GM21423 (cell line): Measurements from ENCODE around the gene FBXO7.

Source experiments
- ATAC-seq: cut with Tn5 transposase; IDR thresholded peaks from one replicate; pipeline ENCODE4 v1.9.1; 2021; ENCODE audit warnings: mild to moderate bottlenecking, moderate library complexity; ENCODE audit not compliant: unreplicated experiment

Gene FBXO7

GRCh38 chr22:32528984-32529982 lies 54.7 kb downstream of the FBXO7 start:
- ATAC-seq = no peak

GRCh38 chr22:32531228-32531627 lies 56.6 kb downstream of the FBXO7 start:
- ATAC-seq = no peak

- ATAC-seq = no peak
Observed at GRCh38 chr22:32531931-32532819, 57.6 kb downstream of the FBXO7 start.

GRCh38 chr22:32532820-32533128 lies 58.2 kb downstream of the FBXO7 start:
- no peak for ATAC-seq

- ATAC-seq = no peak
Observed at GRCh38 chr22:32533265-32534111, 58.9 kb downstream of the FBXO7 start.

- ATAC-seq = no peak
Observed at GRCh38 chr22:32534252-32535235, 59.9 kb downstream of the FBXO7 start.

- no peak for ATAC-seq
Observed at GRCh38 chr22:32535531-32536190, 61.0 kb downstream of the FBXO7 start.

GRCh38 chr22:32536352-32536751 lies 61.7 kb downstream of the FBXO7 start:
- no peak for ATAC-seq

GRCh38 chr22:32538521-32538920 lies 63.9 kb downstream of the FBXO7 start:
- ATAC-seq = no peak

GRCh38 chr22:32539631-32540421 lies 65.2 kb downstream of the FBXO7 start:
- no peak for ATAC-seq

GRCh38 chr22:32541481-32541880 lies 66.9 kb downstream of the FBXO7 start:
- ATAC-seq = no peak

GRCh38 chr22:32542066-32542676 lies 67.6 kb downstream of the FBXO7 start:
- no peak for ATAC-seq

GRCh38 chr22:32542677-32543357 lies 68.2 kb downstream of the FBXO7 start:
- no peak for ATAC-seq

- no peak for ATAC-seq
Observed at GRCh38 chr22:32544953-32545558, 70.4 kb downstream of the FBXO7 start.

GRCh38 chr22:32545801-32546200 lies 71.2 kb downstream of the FBXO7 start:
- no peak for ATAC-seq

GRCh38 chr22:32546496-32546895 lies 71.9 kb downstream of the FBXO7 start:
- ATAC-seq = no peak

GRCh38 chr22:32546935-32547334 lies 72.3 kb downstream of the FBXO7 start:
- no peak for ATAC-seq
